GM12892 (cell line): ENCODE measurements around the gene SLC17A2.

Experiments used
- POLR2A ChIP-seq: IDR thresholded peaks from 2 replicates; pipeline ENCODE4 v1.6.1; 2011; ENCODE audit warnings: low read depth, low read length, control low read depth
- POLR2AphosphoS5 ChIP-seq: IDR thresholded peaks from 2 replicates; pipeline ENCODE4 v1.6.1; 2011; ENCODE audit warnings: low read depth, low read length, control low read depth
- TAF1 ChIP-seq: IDR thresholded peaks from 2 replicates; pipeline ENCODE4 v1.6.1; 2011; ENCODE audit warnings: low read depth, mild to moderate bottlenecking, control low read depth, low read length, borderline replicate concordance

GRCh38 chr6:25880601-25881000 lies 49.9 kb downstream of the SLC17A2 start:
- TF ChIP-seq POLR2A, result no peak
- TF ChIP-seq TAF1, result no peak
- no peak for TF ChIP-seq POLR2AphosphoS5
